HG03571 (cell line): Measurements from ENCODE around the gene C8G.

Source experiments
- ATAC-seq: cut with Tn5 transposase; IDR thresholded peaks from one replicate; pipeline ENCODE4 v1.9.1; 2021; ENCODE audit not compliant: unreplicated experiment

The C8G gene

DNA sequence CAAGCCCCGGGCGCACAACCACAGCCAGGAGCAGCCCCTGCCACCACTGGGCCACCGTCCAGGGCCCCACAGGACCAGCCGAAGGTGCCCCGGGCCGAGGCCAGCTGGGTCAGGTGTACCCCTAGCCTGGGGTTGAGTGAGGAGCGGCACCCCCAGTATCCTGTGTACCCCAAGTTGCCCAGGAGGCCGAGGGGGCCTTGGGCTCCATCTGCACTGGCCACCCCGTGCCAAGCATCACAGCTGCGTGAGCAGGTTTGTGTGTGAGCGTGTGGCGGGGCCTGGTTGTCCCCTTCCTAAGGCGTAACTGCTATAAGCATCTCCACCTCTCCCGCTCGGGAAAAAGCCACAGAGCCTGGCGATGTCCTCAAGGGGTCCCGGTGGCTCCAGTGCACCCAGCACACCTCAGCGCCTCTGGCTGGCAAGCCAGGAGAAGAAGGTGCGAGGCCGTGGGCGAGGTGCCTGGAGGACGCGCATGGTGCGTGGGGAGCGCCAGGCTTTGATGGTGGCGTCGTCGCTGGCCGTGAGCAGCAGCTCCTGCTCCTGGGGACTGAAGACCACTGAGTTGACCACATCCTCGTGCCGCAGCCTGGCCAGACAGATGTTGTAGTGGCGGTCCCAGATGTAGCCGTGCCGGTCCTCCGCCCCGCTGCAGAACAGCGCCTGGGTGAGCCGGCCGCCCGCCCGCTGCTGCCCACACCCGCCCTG, 4.4 kb upstream of the C8G start:
- no peak for ATAC-seq

DNA sequence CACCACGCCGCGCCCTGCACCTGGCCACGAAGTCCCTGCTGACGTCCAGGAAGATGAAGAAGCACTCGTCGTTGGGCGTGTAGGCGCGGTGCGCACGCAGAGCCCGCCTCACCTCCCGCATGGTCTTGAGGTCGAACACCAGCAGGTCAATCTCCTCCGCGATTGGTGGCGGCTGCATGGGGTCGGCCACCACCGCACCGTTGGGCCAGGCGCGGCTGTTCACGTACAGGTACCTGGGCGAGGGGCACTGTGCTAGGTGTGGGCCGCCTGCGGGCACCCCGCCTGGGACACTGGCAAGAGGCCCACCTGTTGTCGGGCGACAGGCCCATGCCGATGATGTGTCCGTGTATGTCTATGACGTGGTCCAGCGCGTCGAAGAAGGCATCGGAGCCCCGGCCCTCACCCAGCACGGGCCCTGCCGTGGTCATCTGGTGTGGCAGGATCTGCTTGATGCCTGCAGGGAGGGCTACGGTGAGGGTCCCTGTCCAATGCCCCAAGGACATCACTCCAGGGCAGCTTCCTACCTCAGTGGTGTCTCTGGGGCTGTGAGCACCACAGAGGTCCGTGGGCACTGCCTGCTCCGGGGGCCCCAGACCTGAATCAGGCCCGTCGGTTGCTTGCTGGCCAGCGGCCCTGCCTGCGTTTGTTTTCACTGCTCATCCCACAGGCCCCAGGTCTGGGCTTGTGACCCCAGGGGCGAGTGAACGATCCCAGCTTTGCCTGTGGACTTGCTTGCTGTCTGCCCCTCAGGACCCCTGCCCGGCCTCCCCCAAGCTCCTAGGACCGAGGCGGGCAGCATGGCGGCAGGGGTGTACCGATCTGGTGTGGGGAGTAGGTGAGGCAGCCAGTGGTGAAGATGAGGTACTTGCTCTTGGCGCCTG, 3.6 kb upstream of the C8G start:
- no peak for ATAC-seq

DNA sequence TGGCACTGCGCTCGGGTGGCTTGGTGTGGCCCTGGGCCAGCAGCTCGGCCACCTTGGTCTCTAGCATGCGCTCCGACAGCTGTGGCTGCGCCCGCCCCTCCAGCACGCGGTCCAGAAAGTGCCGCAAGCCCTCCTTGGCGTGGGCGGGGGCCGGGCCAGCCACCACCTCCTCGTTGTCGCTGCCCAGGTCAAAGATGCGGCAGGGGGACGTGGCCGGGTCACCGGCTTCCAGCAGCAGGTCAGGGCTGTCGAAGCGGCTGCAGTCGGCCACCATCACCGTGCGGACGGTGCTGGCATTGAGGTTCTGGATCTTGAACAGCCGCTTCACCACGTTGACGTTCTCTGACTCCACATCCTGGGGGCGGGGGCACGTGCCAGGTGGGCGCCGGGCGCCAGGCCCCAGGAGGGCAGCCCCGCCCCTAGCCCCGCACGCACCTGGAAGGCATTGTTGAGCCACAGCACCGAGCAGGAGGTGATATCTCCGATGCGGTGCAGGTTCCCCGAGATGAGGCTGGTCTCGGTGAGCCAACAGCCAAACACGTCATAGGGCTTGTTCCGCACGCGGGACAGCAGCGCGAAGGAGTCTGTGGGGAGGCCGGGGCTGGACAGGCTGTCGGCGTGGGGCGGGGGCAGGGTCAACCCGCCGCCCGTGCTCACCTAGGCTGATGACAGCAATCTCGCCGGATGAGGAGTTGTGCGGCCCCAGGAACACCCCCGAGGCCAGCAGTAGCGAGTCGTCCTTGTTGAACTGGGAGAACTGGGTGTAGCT, 2.7 kb upstream of the C8G start:
- no peak for ATAC-seq

DNA sequence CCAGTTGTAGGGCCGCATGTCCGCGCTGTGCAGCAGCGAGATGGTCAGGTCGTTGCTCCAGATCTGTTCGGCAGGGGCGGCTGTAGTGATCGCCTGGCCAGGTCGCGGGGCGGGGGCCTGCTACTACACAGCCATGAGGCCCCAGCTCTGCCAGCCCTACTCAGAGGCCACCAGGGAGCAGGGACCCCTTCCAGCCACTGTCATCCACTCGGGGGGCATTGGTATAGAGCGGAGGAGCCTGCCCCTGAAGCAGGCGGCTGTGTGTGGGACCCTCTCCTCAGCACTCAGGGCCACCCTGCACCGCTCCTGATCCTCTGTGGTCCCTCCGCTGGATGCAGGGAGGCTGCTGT, 2.2 kb upstream of the C8G start:
- ATAC-seq: no peak

DNA sequence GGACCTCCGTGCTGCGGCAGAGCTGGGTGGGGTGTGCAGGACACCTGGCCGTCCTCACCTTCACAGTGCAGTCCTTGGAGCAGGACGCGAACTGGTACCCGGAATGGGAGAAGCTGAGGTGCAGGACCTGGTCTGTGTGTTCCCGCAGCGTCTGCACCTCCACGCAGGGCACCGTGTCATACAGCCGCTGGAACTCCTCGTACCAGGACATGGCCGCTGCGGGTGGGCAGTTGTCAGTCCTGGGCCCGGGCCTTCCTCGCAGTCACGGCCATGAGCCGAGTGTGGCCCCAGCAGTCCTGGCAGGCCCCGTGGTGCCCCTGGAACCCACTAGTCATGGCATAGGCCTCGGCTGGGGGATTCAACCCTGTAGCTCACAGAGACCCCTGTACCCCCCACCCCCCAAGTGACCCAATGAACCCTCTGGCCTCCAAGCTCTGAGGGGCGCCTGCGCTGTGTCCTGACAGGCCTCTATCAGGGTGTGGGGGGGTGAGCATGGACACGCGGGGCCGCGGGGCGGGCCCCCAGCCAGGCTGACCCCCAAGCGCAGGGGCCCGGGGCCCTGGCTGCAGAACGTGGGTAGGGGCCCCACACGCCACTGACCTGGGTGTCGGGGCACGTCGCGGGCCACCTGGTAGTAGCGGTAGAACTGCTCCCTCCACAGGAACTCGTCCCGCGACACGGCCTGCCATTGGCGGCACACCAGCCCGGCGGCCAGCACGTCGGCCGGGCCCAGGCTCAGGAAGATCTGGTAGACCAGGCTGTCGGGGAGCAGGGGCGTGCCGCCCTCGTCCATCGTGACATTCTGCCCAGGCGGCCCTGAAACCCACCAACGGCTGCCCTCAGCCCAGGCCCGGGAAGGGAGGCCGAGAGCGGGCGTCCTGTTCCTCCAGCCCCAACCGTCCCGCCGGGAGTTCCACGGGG, 1.5 kb upstream of the C8G start:
- peak; percentile 11 for ATAC-seq

DNA sequence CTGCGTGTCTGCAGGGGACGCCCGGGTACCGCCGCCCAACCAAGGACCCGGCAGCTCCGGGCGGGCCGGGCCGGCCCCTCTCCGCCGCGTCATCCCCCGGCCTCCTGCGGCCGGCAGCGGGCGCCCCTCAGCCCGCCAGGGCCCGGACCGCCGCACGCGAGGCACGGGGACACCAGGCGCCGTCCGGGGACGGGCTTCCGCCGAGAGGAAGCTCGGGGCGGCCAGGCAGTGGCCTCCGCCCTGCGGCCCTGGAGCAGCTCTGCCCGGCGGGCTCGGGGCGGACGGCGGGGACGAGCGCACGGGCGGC, 878 bp upstream of the C8G start:
- ATAC-seq: peak; percentile 33

DNA sequence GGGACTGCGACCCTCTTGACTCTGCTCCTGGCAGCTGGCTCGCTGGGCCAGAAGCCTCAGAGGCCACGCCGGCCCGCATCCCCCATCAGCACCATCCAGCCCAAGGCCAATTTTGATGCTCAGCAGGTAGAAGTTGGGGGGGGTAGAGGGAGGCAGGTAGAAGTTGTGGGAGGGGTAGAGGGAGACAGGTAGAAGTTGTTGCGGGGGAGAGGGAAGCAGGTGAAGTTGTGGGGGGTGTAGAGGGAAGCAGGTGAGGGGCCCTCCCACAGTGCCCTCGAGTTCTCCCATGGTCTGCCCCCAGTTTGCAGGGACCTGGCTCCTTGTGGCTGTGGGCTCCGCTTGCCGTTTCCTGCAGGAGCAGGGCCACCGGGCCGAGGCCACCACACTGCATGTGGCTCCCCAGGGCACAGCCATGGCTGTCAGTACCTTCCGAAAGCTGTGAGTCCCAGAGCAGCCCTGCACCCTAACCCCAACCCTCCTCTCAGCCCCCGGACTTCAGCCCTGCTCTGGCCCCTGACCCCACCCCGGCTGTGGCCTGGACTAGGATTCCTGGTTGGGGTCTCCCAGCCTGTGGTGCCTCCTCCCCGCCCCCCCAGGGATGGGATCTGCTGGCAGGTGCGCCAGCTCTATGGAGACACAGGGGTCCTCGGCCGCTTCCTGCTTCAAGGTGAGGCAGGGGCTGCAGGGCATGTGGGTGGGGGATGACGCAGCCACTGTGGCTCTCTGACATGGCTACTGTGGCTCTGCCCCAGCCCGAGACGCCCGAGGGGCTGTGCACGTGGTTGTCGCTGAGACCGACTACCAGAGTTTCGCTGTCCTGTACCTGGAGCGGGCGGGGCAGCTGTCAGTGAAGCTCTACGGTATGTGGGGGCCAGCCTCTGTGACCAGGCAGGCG, 537 bp downstream of the C8G start:
- no peak for ATAC-seq

DNA sequence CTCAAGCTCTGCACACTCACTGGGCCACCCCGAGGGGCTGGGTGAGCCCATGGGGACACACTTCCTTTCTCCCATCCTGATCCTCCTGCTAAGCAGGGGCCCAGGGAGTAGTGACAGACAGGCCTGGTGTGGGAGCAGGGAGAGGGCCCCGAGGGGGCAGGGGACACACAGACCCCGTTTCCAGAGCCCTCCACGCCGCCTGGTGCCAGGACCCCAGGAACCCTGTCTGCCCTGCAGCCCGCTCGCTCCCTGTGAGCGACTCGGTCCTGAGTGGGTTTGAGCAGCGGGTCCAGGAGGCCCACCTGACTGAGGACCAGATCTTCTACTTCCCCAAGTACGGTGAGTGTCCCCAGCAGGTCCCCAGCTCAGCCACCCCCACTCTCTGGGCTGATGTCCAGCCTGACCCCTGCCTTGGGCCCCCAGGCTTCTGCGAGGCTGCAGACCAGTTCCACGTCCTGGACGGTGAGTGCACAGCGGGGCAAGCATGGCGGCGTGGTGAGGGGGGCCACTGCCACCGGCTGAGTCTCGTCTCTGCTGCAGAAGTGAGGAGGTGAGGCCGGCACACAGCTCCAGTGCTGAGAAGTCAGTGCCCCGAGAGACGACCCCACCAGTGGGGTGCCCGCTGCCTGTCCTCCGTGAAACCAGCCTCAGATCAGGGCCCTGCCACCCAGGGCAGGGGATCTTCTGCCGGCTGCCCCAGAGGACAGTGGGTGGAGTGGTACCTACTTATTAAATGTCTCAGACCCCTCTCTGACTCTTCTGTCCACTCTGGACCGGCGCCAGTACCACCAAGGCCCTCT, 1.4 kb downstream of the C8G start:
- ATAC-seq: no peak

DNA sequence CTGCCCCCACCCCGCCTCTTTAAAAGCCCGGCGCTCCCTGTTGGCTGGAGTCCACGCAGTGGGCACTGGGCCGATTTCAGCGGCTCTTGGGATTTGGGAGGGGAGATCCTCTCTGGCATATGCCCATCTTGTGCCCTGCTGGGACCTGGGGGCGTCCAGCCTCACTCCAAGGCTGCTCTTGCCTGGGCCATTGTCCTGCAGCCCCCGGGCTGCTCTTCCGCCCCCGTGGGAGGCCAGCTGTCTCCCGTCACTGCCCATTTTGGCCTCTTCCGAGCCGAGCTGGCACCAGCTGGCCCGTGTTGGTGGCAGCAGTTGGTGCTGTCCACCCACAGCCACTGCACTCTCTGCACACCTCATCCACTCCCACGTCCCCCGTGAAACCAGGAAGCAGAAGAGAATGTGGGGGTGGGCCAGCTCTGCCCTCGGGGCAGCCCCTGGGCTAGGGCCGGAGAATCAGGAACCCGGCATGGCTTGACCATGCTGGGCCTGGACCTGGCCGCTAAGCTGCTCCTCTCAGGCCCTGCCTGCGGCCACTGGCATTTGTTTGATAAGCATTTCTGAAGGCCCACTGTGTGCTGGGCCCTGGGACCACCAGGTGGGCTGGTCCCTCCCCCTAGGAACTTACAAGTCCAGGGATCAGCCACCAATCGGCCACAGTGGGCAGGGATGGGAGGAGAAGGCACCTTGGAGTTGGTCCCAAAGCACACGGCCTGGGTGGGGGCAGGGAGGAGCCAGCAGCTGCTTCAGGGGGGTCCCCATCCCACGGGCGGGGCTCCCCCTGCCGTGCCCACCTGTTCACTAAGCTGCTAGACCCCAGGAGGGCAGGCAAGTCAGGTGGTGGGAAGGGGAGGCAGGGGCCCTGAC, 2.2 kb downstream of the C8G start:
- ATAC-seq: no peak

DNA sequence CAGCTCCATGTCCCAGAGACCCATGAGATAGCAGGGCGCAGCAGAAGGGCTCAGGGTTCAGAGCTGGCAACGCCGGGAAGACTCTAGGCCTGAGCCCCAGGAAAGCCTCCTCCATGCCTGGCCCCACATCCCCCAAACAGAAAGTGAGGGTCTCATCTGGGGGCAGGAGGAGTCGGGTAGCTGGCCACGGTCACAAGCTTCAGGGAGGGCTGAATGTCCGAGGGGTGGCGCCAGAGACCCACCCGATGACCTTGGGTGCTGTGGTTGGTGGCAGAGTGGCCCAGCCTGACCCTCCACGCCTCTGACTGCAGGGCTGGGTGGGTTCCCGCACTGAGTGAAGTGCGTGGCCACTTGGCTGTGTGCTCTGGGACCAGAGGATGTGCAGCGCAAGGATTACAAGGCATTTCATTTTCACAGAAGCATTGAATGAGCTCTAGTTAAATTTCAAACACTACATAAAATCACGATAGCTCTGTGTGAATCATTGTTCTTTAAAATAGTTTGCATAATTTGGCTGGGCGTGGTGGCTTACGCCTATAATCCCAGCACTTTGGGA, 3.0 kb downstream of the C8G start:
- ATAC-seq: no peak

DNA sequence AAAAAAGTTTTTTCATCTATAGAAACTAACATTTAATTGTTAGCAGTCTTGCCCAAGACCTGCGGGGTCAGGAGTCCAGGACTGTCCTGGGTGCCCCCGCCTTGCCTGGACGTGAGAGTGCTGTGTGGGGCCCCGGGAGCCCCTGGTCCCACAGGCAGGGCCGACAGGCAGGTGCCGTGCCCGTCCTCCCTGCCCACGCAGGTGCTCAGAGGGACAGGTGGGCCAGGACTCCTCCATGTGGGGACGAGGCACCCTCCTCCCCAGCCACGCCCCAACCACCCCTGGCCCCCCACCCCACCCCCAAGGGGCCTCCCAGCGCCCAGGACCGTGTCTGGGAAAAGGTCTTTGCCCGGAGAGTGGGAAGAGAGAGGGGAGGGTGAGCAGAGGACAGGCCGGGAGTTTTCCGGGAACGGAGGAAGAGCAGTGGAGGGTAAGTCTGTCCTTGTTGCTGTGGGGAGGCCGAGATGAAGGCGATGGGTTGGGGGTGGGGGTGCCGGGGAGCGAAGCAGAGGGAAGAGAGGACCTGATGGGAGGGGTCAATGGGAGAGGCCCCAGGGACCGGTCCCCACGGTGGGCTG, 4.3 kb downstream of the C8G start:
- no peak for ATAC-seq

DNA sequence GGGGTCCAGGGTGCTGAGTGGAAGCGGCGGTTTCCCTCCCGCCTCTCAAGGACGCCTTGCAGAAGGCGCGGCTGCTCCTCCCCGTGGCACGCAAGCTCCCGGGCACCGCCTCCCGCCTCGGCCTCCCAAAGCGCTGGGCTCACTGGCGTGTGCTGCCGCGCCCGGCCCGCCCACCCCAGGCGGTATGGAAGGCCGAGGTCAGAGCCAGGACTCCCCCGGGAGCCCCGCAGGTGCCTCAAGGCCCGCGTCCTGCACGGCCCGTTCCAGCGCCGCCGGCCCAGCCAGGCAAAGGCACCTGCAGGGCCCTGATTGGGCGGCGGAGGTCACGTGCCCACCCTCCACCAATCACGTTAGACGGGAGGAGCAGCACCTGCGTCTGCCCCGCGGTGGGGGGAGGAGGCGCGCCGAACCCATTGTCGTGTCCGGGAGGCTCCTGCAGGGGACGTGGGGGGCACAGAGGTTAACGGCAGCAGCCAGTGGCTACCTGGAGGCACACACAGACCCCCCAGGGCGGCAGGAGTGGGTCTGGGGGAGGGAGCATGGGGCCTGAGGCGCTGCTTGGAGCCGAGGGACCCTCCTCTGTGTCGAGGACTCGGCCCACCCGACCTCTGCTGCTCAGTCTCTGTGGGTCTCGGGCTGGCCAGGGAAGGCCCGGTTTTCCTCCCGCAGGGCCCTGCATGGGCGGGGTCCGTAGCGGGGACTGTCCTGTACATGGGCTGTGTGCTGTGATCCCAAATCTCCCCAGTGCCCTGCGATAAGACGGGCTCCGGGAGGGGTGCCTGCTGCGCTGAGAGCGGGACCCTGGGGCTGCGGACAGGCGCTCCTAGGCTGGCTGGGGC, 5.0 kb downstream of the C8G start:
- ATAC-seq: peak; percentile 82

DNA sequence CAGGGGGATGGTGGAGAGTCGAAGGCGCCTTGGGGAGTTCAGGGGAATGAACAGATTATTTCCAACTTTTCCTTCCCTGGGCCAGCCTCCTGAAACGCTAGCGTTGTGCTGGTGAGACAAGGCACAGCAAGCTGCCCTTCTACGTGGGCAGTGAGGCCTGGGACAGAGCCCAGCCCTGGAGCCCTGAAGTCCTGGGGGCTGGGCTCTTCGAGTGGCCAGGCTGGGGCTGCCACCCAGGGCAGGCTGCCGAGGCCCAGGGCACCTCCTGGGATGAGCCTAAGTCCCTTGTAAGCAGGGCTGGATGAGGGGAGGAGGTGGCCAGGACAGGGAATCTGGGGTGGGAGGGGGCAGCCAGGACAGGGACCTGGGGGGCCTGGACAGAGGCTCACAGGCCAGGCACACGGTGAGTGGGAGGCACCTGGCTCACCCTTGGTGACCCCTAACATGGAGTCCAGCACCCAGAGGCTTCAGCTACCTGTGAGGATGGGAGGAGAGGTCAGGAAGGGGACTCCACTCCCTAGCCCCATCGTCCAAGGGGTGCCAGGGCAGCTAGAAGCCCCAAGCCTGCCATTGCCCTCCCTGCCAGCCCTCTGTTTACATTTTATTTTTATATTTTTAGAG, 5.7 kb downstream of the C8G start:
- no peak for ATAC-seq

DNA sequence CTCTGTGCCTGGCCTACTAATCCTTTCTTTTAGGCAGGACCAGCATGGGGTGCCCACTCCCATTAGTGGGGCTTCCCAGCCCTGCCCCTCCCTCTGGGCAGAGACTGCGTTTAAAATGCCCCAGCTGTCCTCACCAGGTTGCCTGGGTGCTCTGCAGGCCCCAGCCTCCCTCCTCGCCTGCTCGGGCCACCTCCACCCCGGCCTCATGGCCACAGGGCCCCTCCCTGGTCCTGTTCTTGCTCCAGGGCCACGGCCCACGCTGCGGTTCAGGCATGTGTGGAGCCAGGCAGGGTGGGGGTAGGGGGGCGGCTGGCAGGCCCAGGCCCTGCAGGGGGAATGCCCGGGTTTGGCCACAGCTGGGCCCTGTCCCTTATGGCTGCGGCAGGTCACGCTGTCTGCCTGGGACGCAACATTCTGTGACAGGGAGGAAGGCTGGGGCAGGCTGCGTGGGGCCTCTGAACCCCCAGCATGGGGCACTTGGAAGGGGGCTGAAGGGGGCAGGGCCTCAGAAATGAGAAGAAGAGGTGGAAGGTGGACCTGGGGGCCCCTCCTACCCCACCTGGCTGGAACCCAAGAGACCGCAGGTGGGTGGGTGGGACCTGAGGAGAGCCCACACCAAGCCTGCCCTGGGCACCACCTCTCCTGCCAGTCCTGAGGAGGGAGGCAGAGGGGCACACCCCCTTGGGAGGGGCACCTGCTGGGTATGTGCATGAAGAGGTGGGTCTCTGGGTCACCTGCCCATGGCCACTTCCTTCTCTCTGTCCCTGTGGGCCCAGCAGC, 6.7 kb downstream of the C8G start, which contains the start of gene LCN12:
TSS of gene LCN12 (plus strand) at position 733 of the 780 bp plus-strand sequence. CDS start 55 bp downstream, outside the sequence.
- no peak for ATAC-seq

DNA sequence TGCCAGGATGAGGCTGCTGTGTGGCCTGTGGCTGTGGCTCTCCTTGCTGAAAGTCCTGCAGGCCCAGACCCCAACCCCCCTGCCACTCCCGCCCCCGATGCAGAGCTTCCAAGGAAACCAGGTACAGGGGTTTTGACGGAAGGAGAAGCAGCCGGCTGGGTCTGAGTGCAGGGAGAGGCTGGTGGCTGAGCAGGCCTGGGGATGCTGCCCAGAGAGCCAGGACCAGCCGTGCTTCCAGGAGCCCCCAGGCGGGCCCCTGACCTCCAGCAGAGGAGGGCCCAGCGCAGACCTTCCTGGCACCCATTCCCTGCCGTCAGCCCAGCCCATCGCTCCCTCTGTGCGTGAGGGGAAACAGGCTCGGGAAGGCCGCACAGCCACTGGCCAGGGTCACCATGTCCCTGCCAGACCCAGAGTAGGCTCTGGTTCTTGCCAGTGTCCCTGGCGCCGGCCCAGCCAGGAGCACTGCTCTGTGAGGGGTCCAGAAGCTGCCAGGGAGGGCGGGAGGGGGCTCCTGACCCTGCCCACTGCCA, 7.3 kb downstream of the C8G start:
- ATAC-seq: no peak
